H9 (cell line): ENCODE data around the gene WAPL. TPM values are rescaled to one million over a fixed set of nuclear protein-coding genes. Genes with fewer than 3 reads are reported as not detected.
A peak's percentile ranks its signal among the peaks of the same experiment; 100 is the strongest.

Experiments used
- DNase-seq: peaks from one replicate; pipeline ENCODE4 v3.0.0-alpha.2; 2017
- H2AFZ ChIP-seq: one replicate; pipeline ENCODE4 v1.6.1; 2013; ENCODE audit warnings: mild to moderate bottlenecking, low read length, control low read depth, moderate library complexity
- H2AK5ac ChIP-seq: 2 replicates; pipeline ENCODE4 v1.6.1; 2013; ENCODE audit warnings: low read length, control low read depth, mixed read lengths; ENCODE audit not compliant: insufficient read length
- H2BK120ac ChIP-seq: one replicate; pipeline ENCODE4 v1.6.1; 2013; ENCODE audit warnings: low read depth, mild to moderate bottlenecking, low read length, control low read depth, inconsistent platforms; ENCODE audit not compliant: poor library complexity, severe bottlenecking
- H2BK12ac ChIP-seq: 2 replicates; pipeline ENCODE4 v1.6.1; 2013; ENCODE audit warnings: low read length, control low read depth, mixed read lengths, low read depth; ENCODE audit not compliant: insufficient read length
- H2BK15ac ChIP-seq: 2 replicates; pipeline ENCODE4 v1.6.1; 2013; ENCODE audit warnings: low read depth, low read length, control low read depth
- H2BK20ac ChIP-seq: one replicate; pipeline ENCODE4 v1.6.1; 2013; ENCODE audit warnings: low read depth, mild to moderate bottlenecking, low read length, control low read depth, inconsistent platforms; ENCODE audit not compliant: poor library complexity, severe bottlenecking
- H2BK5ac ChIP-seq: 2 replicates; pipeline ENCODE4 v1.6.1; 2013; ENCODE audit warnings: low read length, control low read depth, mixed read lengths; ENCODE audit not compliant: insufficient read length
- H3K14ac ChIP-seq: 2 replicates; pipeline ENCODE4 v1.6.1; 2013; ENCODE audit warnings: low read length, control low read depth; ENCODE audit not compliant: insufficient read depth
- H3K18ac ChIP-seq: 2 replicates; pipeline ENCODE4 v1.6.1; 2013; ENCODE audit warnings: low read depth, mild to moderate bottlenecking, mixed read lengths, low read length, control low read depth; ENCODE audit not compliant: insufficient read length
- H3K23ac ChIP-seq: 2 replicates; pipeline ENCODE4 v1.6.1; 2013; ENCODE audit warnings: low read length, control low read depth, mixed read lengths, low read depth; ENCODE audit not compliant: insufficient read length
- H3K23me2 ChIP-seq: 2 replicates; pipeline ENCODE4 v1.6.1; 2013; ENCODE audit warnings: low read depth, mild to moderate bottlenecking, mixed read lengths, low read length, control low read depth; ENCODE audit not compliant: insufficient read length, poor library complexity, severe bottlenecking
- H3K27ac ChIP-seq: 2 replicates; pipeline ENCODE4 v1.5.1; 2013; ENCODE audit warnings: low read length, control low read depth, mixed read lengths, low read depth; ENCODE audit not compliant: insufficient read length
- H3K27me3 ChIP-seq: 2 replicates; pipeline ENCODE4 v1.6.1; 2013; ENCODE audit warnings: low read length, control low read depth, inconsistent platforms; ENCODE audit not compliant: insufficient read depth
- H3K4ac ChIP-seq: 2 replicates; pipeline ENCODE4 v1.6.1; 2013; ENCODE audit warnings: low read depth, mild to moderate bottlenecking, control low read depth, inconsistent platforms, low read length, moderate library complexity
- H3K4me1 ChIP-seq: 2 replicates; pipeline ENCODE4 v1.6.1; 2013; ENCODE audit warnings: low read length, control low read depth, inconsistent platforms; ENCODE audit not compliant: insufficient read depth
- H3K4me2 ChIP-seq: 2 replicates; pipeline ENCODE4 v1.6.1; 2013; ENCODE audit warnings: low read length, control low read depth, mixed read lengths; ENCODE audit not compliant: insufficient read length, insufficient read depth
- H3K56ac ChIP-seq: 2 replicates; pipeline ENCODE4 v1.6.1; 2013; ENCODE audit warnings: low read depth, mild to moderate bottlenecking, mixed read lengths, low read length, control low read depth; ENCODE audit not compliant: insufficient read length
- H3K79me1 ChIP-seq: 2 replicates; pipeline ENCODE4 v1.6.1; 2013; ENCODE audit warnings: low read depth, mild to moderate bottlenecking, moderate library complexity, low read length, control low read depth, inconsistent platforms; ENCODE audit not compliant: insufficient read depth, poor library complexity, severe bottlenecking
- H3K79me2 ChIP-seq: 2 replicates; pipeline ENCODE4 v1.6.1; 2013; ENCODE audit warnings: low read length, control low read depth, inconsistent platforms; ENCODE audit not compliant: insufficient read depth
- H3K9ac ChIP-seq: 2 replicates; pipeline ENCODE4 v1.6.1; 2013; ENCODE audit warnings: low read length, control low read depth, mixed read lengths; ENCODE audit not compliant: insufficient read length; ENCODE audit errors: extremely low read depth
- H3K9me3 ChIP-seq: one replicate; pipeline ENCODE4 v1.6.1; 2013; ENCODE audit warnings: low read depth, low read length, inconsistent platforms; ENCODE audit not compliant: control insufficient read depth
- H3T11ph ChIP-seq: one replicate; pipeline ENCODE4 v1.6.1; 2013; ENCODE audit warnings: mild to moderate bottlenecking, low read length, control low read depth, inconsistent platforms
- H4K20me1 ChIP-seq: one replicate; pipeline ENCODE4 v1.6.1; 2013; ENCODE audit not compliant: control insufficient read depth, insufficient read length, insufficient read depth
- H4K5ac ChIP-seq: 2 replicates; pipeline ENCODE4 v1.6.1; 2013; ENCODE audit warnings: low read depth, mild to moderate bottlenecking, mixed read lengths, low read length, control low read depth; ENCODE audit not compliant: insufficient read length
- H4K8ac ChIP-seq: replicated peaks from 2 replicates; pipeline ENCODE4 v1.6.1; 2013; ENCODE audit warnings: low read length, control low read depth, mixed read lengths, low read depth; ENCODE audit not compliant: insufficient read length
- H4K91ac ChIP-seq: 2 replicates; pipeline ENCODE4 v1.6.1; 2013; ENCODE audit warnings: low read depth, mild to moderate bottlenecking, moderate library complexity, mixed read lengths, low read length, control low read depth; ENCODE audit not compliant: insufficient read length
- H3K27ac Mint-ChIP-seq, 3 experiments: 2 replicates in 2 of 3; 3 replicates in 1 of 3; pipeline ENCODE4 v1.8.0; 2020 to 2021; ENCODE audit warnings: mixed read lengths in 3 of 3, mild to moderate bottlenecking in 1 of 3, moderate library complexity in 1 of 3
- H3K27me3 Mint-ChIP-seq: 2 replicates; pipeline ENCODE4 v1.8.0; 2021; ENCODE audit warnings: low read depth, mild to moderate bottlenecking, moderate library complexity, mixed read lengths
- H3K36me3 Mint-ChIP-seq, 3 experiments: 2 replicates in 2 of 3; 3 replicates in 1 of 3; pipeline ENCODE4 v1.8.0; 2020 to 2021; ENCODE audit warnings: low read depth in 3 of 3, mixed read lengths in 3 of 3; ENCODE audit not compliant: insufficient read depth in 1 of 3
- H3K4me1 Mint-ChIP-seq, 2 experiments: 2 replicates each; pipeline ENCODE4 v1.8.0; 2020; ENCODE audit warnings: mixed read lengths in 2 of 2
- H3K4me3 Mint-ChIP-seq, 2 experiments: 2 replicates in 1 of 2; 3 replicates in 1 of 2; pipeline ENCODE4 v1.8.0; 2020 to 2021; ENCODE audit warnings: mild to moderate bottlenecking in 2 of 2, mixed read lengths in 2 of 2, moderate library complexity in 1 of 2
- H3K9me3 Mint-ChIP-seq, 2 experiments: 2 replicates in 1 of 2; 3 replicates in 1 of 2; pipeline ENCODE4 v1.8.0; 2020; ENCODE audit warnings: mild to moderate bottlenecking in 2 of 2, mixed read lengths in 2 of 2, moderate library complexity in 1 of 2
- WGBS: extraction: QIAGEN DNeasy Blood & Tissue Kit; methylation state at CpG from one replicate; pipeline ENCODE4 v1.1.7; 2013; ENCODE audit warnings: missing lambda C conversion rate, low lambda C conversion rate, mixed read lengths; ENCODE audit not compliant: insufficient read length; ENCODE audit errors: extremely low coverage; 5-methylcytosine and 5-hydroxymethylcytosine counted together
- total RNA-seq: library from RNA; stranded (reverse); gene quantifications from 2 replicates; pipeline ENCODE4 v1.2.1, GENCODE V29; 2021
- TF ChIP-seq, protein P1 (sequence below): fragments of 200-600 bp; sonication (generic); conservative IDR thresholded peaks from 3 replicates; pipeline ENCODE4 v1.8.0; 2021; ENCODE audit warnings: antibody characterized with exemption, mild to moderate bottlenecking

WAPL gene
- total RNA-seq, 1 experiment from 2014 or later, result 61.4 TPM

DNA sequence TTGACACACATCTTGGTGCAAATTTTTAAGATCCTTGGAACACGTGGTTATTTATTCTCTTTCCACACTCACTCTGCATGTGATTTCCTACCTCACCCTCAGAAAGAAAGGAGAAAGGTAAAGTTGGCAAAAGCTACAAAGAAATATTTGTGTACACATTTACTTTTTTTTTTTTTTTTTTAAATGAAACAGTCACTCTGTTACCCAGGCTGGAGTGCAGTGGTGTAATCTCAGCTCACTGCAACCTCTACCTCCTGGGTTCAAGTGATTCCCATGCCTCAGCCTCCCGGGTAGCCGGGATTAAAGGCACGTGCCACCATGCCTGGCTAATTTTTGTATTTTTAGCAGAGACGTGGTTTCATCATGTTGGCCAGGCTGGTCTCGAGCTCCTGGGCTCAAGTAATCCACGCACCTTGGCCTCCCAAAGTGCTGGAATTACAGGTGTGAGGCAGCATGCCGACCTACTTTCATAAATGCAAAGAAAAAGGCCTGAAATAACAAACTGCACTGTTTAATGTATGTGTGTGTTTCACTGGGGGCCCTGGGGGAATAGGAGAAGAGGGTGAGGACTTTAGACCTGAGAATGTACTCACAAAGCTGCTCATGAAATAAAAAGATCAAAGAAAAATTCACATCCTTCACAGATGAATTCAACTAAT is 83.4 kb downstream of the WAPL start:
- no peaks in the 10 kb centered on the region for H4K20me1 ChIP-seq
- peaks cover 30 to 71% (median 46%) of the 10 kb centered on the region in 3 experiments for H3K36me3 Mint-ChIP-seq
- H3K23me2 ChIP-seq, result no peaks in the 10 kb centered on the region

More for the DNA sequence above, 83.4 kb downstream of the WAPL start:
- no peak overlapping the region for H3K14ac ChIP-seq
- H3K27ac ChIP-seq, result no peak overlapping the region
- no peak overlapping the region for H3K18ac ChIP-seq
- peaks cover 20 to 30% of the 10 kb centered on the region in 2 experiments for H3K4me1 Mint-ChIP-seq
- no peak overlapping the region for H2AK5ac ChIP-seq
- H4K91ac ChIP-seq, result no peak overlapping the region
- no peak overlapping the region for H3K4ac ChIP-seq
- H3K4me1 ChIP-seq, result no peaks in the 10 kb centered on the region
- H2AFZ ChIP-seq, result no peak overlapping the region
- peak overlapping the region; percentile 6 to 88 (median 76); a peak in 4 of 7 replicates for H3K27ac Mint-ChIP-seq
- H3K9me3 Mint-ChIP-seq, result no peaks in the 10 kb centered on the region
- no peak overlapping the region for H3K56ac ChIP-seq
- H3K79me2 ChIP-seq, result no peaks in the 10 kb centered on the region
- H2BK5ac ChIP-seq, result no peak overlapping the region
- H3K9ac ChIP-seq, result no peak overlapping the region
- H3T11ph ChIP-seq, result no peak overlapping the region
- no peak overlapping the region for H4K5ac ChIP-seq
- no peak for DNase-seq
- WGBS, result no CpG with 5 or more reads among the region's 8 CpGs
- H2BK120ac ChIP-seq, result no peak overlapping the region
- H2BK12ac ChIP-seq, result no peak overlapping the region
- no peak overlapping the region for H2BK20ac ChIP-seq
- H3K4me3 Mint-ChIP-seq, result no peak overlapping the region
- no peak overlapping the region for H2BK15ac ChIP-seq
- H3K79me1 ChIP-seq, result no peaks in the 10 kb centered on the region
- TF ChIP-seq, protein P1, sequence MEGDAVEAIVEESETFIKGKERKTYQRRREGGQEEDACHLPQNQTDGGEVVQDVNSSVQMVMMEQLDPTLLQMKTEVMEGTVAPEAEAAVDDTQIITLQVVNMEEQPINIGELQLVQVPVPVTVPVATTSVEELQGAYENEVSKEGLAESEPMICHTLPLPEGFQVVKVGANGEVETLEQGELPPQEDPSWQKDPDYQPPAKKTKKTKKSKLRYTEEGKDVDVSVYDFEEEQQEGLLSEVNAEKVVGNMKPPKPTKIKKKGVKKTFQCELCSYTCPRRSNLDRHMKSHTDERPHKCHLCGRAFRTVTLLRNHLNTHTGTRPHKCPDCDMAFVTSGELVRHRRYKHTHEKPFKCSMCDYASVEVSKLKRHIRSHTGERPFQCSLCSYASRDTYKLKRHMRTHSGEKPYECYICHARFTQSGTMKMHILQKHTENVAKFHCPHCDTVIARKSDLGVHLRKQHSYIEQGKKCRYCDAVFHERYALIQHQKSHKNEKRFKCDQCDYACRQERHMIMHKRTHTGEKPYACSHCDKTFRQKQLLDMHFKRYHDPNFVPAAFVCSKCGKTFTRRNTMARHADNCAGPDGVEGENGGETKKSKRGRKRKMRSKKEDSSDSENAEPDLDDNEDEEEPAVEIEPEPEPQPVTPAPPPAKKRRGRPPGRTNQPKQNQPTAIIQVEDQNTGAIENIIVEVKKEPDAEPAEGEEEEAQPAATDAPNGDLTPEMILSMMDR, result no peak
- no peak overlapping the region for H4K8ac ChIP-seq
- no peaks in the 10 kb centered on the region for H3K27me3 Mint-ChIP-seq
- H3K27me3 ChIP-seq, result no peaks in the 10 kb centered on the region; the same call in 1 of the 2 replicates
- H3K9me3 ChIP-seq, result no peaks in the 10 kb centered on the region
- H3K23ac ChIP-seq, result no peak overlapping the region
- H3K4me2 ChIP-seq, result no peak overlapping the region
